HG02571 (cell line): ENCODE measurements around the gene RAD51B.

Experiments
- ATAC-seq: cut with Tn5 transposase; IDR thresholded peaks from one replicate; pipeline ENCODE4 v1.9.1; 2021; ENCODE audit warnings: mild to moderate bottlenecking, moderate library complexity; ENCODE audit not compliant: unreplicated experiment

RAD51B gene

GRCh38 chr14:68343534-68344118 is 524.0 kb downstream of the RAD51B start:
- no peak for ATAC-seq

GRCh38 chr14:68345738-68346137 is 526.2 kb downstream of the RAD51B start:
- ATAC-seq = no peak

GRCh38 chr14:68346556-68347343 is 527.2 kb downstream of the RAD51B start:
- no peak for ATAC-seq

GRCh38 chr14:68349900-68350629 is 530.5 kb downstream of the RAD51B start:
- no peak for ATAC-seq

GRCh38 chr14:68355415-68355814 is 535.8 kb downstream of the RAD51B start:
- no peak for ATAC-seq

GRCh38 chr14:68357777-68358176 is 538.2 kb downstream of the RAD51B start:
- no peak for ATAC-seq

GRCh38 chr14:68358500-68358899 is 538.9 kb downstream of the RAD51B start:
- ATAC-seq = no peak

- no peak for ATAC-seq
Observed at GRCh38 chr14:68359022-68359836, 539.6 kb downstream of the RAD51B start.

- ATAC-seq = no peak
Observed at GRCh38 chr14:68359837-68360552, 540.4 kb downstream of the RAD51B start.

- no peak for ATAC-seq
Observed at GRCh38 chr14:68361231-68361630, 541.7 kb downstream of the RAD51B start.

GRCh38 chr14:68362846-68363245 is 543.3 kb downstream of the RAD51B start:
- ATAC-seq = no peak

- no peak for ATAC-seq
Observed at GRCh38 chr14:68363466-68363842, 543.9 kb downstream of the RAD51B start.

GRCh38 chr14:68363843-68364767 is 544.5 kb downstream of the RAD51B start:
- ATAC-seq = no peak

GRCh38 chr14:68364792-68365192 is 545.2 kb downstream of the RAD51B start:
- no peak for ATAC-seq

- no peak for ATAC-seq
Observed at GRCh38 chr14:68365228-68365627, 545.6 kb downstream of the RAD51B start.

GRCh38 chr14:68366656-68367055 is 547.1 kb downstream of the RAD51B start:
- no peak for ATAC-seq

GRCh38 chr14:68367536-68367935 is 548.0 kb downstream of the RAD51B start:
- no peak for ATAC-seq

GRCh38 chr14:68368850-68369249 is 549.3 kb downstream of the RAD51B start:
- ATAC-seq = no peak

GRCh38 chr14:68369281-68370056 is 549.9 kb downstream of the RAD51B start:
- ATAC-seq = no peak
